Tibial artery (tissue), 4 donors: ENCODE results near the gene CEP192.

Experiments
- DNase-seq, 2 donors: peaks; one replicate each; pipeline ENCODE4 v3.0.0-alpha.2; 2019
- H3K27ac ChIP-seq, 2 donors: fragments of 200-600 bp; sonication (generic) in 1 of 2; 1 replicate in 1 of 2; 2 replicates in 1 of 2; pipeline ENCODE4 v1.5.1; 2018 to 2019; ENCODE audit warnings: mild to moderate bottlenecking in 1 of 2
- H3K27me3 ChIP-seq, 2 donors: fragments of 200-600 bp; sonication (generic) in 1 of 2; one replicate each; pipeline versions ENCODE4 v1.5.1 to v1.6.0; 2016 to 2019
- H3K36me3 ChIP-seq, 3 donors: fragments of 200-600 bp; sonication (generic) in 2 of 3; one replicate each; pipeline ENCODE4 v1.5.1; 2016 to 2019; ENCODE audit warnings: mild to moderate bottlenecking in 2 of 3
- H3K4me1 ChIP-seq, 4 donors: fragments of 200-600 bp; sonication (generic) in 2 of 4; 1 replicate in 3 of 4; 2 replicates in 1 of 4; pipeline ENCODE4 v1.5.1; 2016 to 2019
- H3K4me3 ChIP-seq, 2 donors: fragments of 200-600 bp; sonication (generic) in 1 of 2; 1 replicate in 1 of 2; 2 replicates in 1 of 2; pipeline ENCODE4 v1.5.1; 2018 to 2019; ENCODE audit warnings: mild to moderate bottlenecking in 2 of 2
- H3K9me3 ChIP-seq, 3 donors: fragments of 200-600 bp; sonication (generic) in 1 of 3; one replicate each; pipeline ENCODE4 v1.5.1; 2016 to 2019
- CTCF ChIP-seq, 2 experiments: fragments of 200-600 bp in 1 of 2; fragments of 450-650 bp in 1 of 2; IDR thresholded peaks; one replicate each; pipeline ENCODE4 v1.5.1; 2017 to 2019; ENCODE audit warnings: antibody characterized with exemption in 2 of 2, mild to moderate bottlenecking in 1 of 2, moderate library complexity in 1 of 2
- intact Hi-C: fragments of 100-400 bp; cut with DNase I; formaldehyde crosslinking; loops from one replicate; pipeline ENCODE4 v1.15.0; 2023; ENCODE audit warnings: low total_unique reads

The CEP192 gene

GRCh38 chr18:13125191-13125590 lies 134.0 kb downstream of the CEP192 start:
- Histone ChIP-seq H3K27ac (no peak overlapping the region), H3K9me3 (no peaks in the 10 kb centered on the region), H3K4me1 (no peaks in the 10 kb centered on the region), H3K36me3 (peaks cover 10 to 34% (median 11%) of the 10 kb centered on the region in 3 donors), H3K27me3 (no peaks in the 10 kb centered on the region), H3K4me3 (no peak overlapping the region)
- intact Hi-C loops = no loop called here
- no peak for DNase-seq
- TF ChIP-seq CTCF (IDR thresholded peaks at IDR 0.05) = no peak

DNA sequence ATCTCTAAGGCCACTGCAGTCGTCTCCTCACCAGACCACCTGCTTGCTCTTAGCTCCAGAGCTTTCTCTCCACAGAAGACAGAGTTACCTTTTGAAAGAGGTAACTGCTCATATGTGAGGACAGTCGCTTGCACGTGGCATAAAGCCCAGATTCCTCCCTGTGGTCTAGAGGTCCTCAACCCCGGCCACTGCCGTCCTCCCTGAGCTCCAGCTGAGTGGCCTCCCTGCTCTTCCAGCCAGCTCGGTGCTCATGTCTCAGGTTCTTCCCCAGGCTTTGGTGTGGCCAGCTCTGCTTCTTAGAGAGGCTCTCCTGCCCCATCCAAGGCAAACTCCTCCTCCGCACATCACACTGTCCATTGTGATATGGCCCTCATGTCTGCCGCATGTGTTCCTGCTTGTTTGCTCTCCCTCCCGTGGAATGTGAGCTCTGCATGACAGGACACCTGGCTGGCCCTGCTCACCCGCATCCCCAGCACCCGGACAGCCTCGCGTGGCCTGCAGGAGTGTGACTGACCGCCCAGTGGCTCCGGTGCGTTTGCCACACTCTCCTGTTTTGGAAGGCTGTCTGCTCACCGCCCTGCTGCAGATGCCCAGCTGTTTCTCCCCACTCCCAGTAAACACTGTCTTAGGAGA lies 135.9 kb downstream of the CEP192 start:
- no peak for TF ChIP-seq CTCF (IDR thresholded peaks at IDR 0.05)
- no peaks in the 10 kb centered on the region for H3K27me3 ChIP-seq
- no peak for DNase-seq
- no peaks in the 10 kb centered on the region for H3K4me1 ChIP-seq
- H3K36me3 ChIP-seq = peaks cover 0 to 26% (median 3%) of the 10 kb centered on the region in 3 donors
- H3K4me3 ChIP-seq = no peak overlapping the region
- intact Hi-C loops = no loop called here
- H3K27ac ChIP-seq = no peak overlapping the region
- H3K9me3 ChIP-seq = no peaks in the 10 kb centered on the region

GRCh38 chr18:13131283-13131682 lies 140.1 kb downstream of the CEP192 start:
- DNase-seq = no peak
- intact Hi-C loops = no loop called here
- no peak for TF ChIP-seq CTCF (IDR thresholded peaks at IDR 0.05)

GRCh38 chr18:13134551-13135401 lies 143.6 kb downstream of the CEP192 start:
- Histone ChIP-seq H3K27ac (no peak overlapping the region), H3K9me3 (no peaks in the 10 kb centered on the region), H3K27me3 (no peaks in the 10 kb centered on the region), H3K4me1 (peaks cover 0 to 23% (median 9%) of the 10 kb centered on the region in 4 donors), H3K4me3 (no peak overlapping the region), H3K36me3 (no peaks in the 10 kb centered on the region)
- no peak for TF ChIP-seq CTCF (IDR thresholded peaks at IDR 0.05)
- DNase-seq = no peak
- intact Hi-C loops = no loop called here

More at GRCh38 chr18:13131283-13131682, 140.1 kb downstream of the CEP192 start:
- Histone ChIP-seq H3K27me3 (no peaks in the 10 kb centered on the region), H3K27ac (no peak overlapping the region), H3K4me1 (peaks cover 0 to 5% (median 1%) of the 10 kb centered on the region in 4 donors), H3K36me3 (peaks cover 0 to 16% (median 3%) of the 10 kb centered on the region in 3 donors), H3K9me3 (no peaks in the 10 kb centered on the region), H3K4me3 (no peak overlapping the region)

GRCh38 chr18:13136056-13136903 lies 145.1 kb downstream of the CEP192 start:
- no peak for DNase-seq
- no peak for TF ChIP-seq CTCF (IDR thresholded peaks at IDR 0.05)
- peak overlapping the region; percentile 61 to 64 for H3K27ac ChIP-seq
- intact Hi-C loops = no loop called here
- H3K4me3 ChIP-seq = peak overlapping the region; percentile 50 to 61
- no peaks in the 10 kb centered on the region for H3K27me3 ChIP-seq
- peaks cover 0 to 23% (median 9%) of the 10 kb centered on the region in 4 donors for H3K4me1 ChIP-seq
- no peaks in the 10 kb centered on the region for H3K36me3 ChIP-seq
- no peaks in the 10 kb centered on the region for H3K9me3 ChIP-seq
